ENCODE measurements around the gene CSTPP1. TPM values are rescaled to one million over a fixed set of nuclear protein-coding genes. Genes with fewer than 3 reads are reported as not detected.
"Not testable (repeated sequence)": the region's sequence is repeated elsewhere in the genome, so short reads cannot be mapped to it uniquely, and the experiment has no call there.

CSTPP1 gene
- total RNA-seq, 6 experiments from 2014 or later = 3.3 to 7.5 (median 4.6) TPM

- no peak for ATAC-seq
- no peaks in the 10 kb centered on the region for H3K36me3 ChIP-seq
- no peak overlapping the region for H3K27ac ChIP-seq
- intact Hi-C loops (cut with DNase I) = no loop called here
- H3K27me3 ChIP-seq = no peaks in the 10 kb centered on the region
- TF ChIP-seq, protein P1, sequence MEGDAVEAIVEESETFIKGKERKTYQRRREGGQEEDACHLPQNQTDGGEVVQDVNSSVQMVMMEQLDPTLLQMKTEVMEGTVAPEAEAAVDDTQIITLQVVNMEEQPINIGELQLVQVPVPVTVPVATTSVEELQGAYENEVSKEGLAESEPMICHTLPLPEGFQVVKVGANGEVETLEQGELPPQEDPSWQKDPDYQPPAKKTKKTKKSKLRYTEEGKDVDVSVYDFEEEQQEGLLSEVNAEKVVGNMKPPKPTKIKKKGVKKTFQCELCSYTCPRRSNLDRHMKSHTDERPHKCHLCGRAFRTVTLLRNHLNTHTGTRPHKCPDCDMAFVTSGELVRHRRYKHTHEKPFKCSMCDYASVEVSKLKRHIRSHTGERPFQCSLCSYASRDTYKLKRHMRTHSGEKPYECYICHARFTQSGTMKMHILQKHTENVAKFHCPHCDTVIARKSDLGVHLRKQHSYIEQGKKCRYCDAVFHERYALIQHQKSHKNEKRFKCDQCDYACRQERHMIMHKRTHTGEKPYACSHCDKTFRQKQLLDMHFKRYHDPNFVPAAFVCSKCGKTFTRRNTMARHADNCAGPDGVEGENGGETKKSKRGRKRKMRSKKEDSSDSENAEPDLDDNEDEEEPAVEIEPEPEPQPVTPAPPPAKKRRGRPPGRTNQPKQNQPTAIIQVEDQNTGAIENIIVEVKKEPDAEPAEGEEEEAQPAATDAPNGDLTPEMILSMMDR (IDR thresholded peaks at IDR 0.05) = no peak
- no peak for TF ChIP-seq POLR2A (IDR thresholded peaks at IDR 0.05)
- WGBS (ENCODE audit: insufficient coverage, low coverage, low lambda C conversion rate, missing lambda C conversion rate) = 100% methylated on average over 2 of the region's 4 CpGs
- no peak overlapping the region for H3K4me3 ChIP-seq
- no peaks in the 10 kb centered on the region for H3K9me3 ChIP-seq
- DNase-seq = no peak
- H3K4me1 ChIP-seq = no peaks in the 10 kb centered on the region
These were observed 171.7 kb downstream of the CSTPP1 start for GRCh38 chr11:47108214-47108613.

- H3K4me3 ChIP-seq = no peak overlapping the region
- no peaks in the 10 kb centered on the region for H3K9me3 ChIP-seq
- DNase-seq (no peak), ATAC-seq (no peak)
- no peaks in the 10 kb centered on the region for H3K27me3 ChIP-seq
- H3K36me3 ChIP-seq = no peaks in the 10 kb centered on the region
- H3K27ac ChIP-seq = no peak overlapping the region
- 57% methylated on average over 5 of the region's 6 CpGs for WGBS (ENCODE audit: insufficient coverage, low coverage, low lambda C conversion rate, missing lambda C conversion rate)
- intact Hi-C loops (cut with DNase I) = no loop called here
- TF ChIP-seq POLR2A (IDR thresholded peaks at IDR 0.05) = no peak
- H3K4me1 ChIP-seq = no peaks in the 10 kb centered on the region
These were observed 172.6 kb downstream of the CSTPP1 start for GRCh38 chr11:47109051-47109726.

GRCh38 chr11:47109727-47110246 lies 173.2 kb downstream of the CSTPP1 start:
- Histone ChIP-seq H3K27me3 (no peaks in the 10 kb centered on the region), H3K9me3 (no peaks in the 10 kb centered on the region), H3K27ac (no peak overlapping the region), H3K36me3 (no peaks in the 10 kb centered on the region), H3K4me3 (no peak overlapping the region), H3K4me1 (no peaks in the 10 kb centered on the region)
- ATAC-seq (no peak), DNase-seq (no peak)
- TF ChIP-seq, protein P1 (IDR thresholded peaks at IDR 0.05) = no peak
- no peak for TF ChIP-seq POLR2A (IDR thresholded peaks at IDR 0.05)
- intact Hi-C loops (cut with DNase I) = no loop called here
- WGBS (ENCODE audit: insufficient coverage, low coverage, low lambda C conversion rate, missing lambda C conversion rate) = 83% methylated on average over 3 of the region's 3 CpGs

DNA sequence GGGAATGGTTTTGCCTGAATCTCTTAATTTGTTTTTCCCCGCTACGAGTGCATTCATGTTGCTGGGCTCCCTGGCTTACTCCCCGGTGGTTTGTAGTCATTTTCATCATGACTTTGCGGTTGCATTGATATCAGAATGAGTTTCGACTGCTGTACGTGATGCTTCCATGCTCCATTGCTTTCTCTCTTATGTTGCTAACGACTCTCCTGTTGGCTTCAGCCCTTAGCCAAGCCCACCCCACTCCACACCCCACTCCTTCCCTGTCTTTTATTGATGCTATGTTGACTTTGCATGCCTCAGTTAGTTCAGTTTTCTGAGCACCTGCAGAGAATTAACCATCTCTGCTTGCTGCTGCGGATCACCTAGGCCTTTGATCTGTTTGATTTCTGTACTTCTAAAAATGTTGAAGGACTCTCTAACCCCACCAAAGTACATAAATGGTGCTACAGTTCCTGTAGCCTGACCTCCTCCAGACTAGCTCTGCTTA lies 174.8 kb downstream of the CSTPP1 start:
- intact Hi-C loops (cut with DNase I) = no loop called here
- no peak for ATAC-seq
- WGBS (ENCODE audit: insufficient coverage, low coverage, low lambda C conversion rate, missing lambda C conversion rate) = 94% methylated on average over 5 of the region's 8 CpGs

DNA sequence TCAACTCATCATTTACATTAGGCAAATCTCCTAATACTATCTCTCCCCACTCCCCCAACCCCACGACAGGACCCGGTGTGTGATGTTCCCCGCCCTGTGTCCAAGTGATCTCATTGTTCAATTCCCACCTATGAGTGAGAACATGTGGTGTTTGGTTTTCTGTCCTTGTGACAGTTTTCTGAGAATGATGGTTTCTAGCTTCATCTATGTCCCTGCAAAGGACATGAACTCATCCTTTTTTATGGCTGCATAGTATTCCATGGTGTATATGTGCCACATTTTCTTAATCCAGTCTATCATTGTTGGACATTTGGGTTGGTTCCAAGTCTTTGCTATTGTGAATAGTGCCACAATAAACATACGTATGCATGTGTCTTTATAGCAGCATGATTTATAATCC lies 176.4 kb downstream of the CSTPP1 start:
- intact Hi-C loops (cut with DNase I); H3K4me1 ChIP-seq; H3K27ac ChIP-seq; H3K27me3 ChIP-seq; H3K4me3 ChIP-seq; H3K36me3 ChIP-seq; H3K9me3 ChIP-seq; DNase-seq; ATAC-seq: not testable (repeated sequence)
- 94% methylated on average over 3 of the region's 4 CpGs for WGBS (ENCODE audit: insufficient coverage, low coverage, low lambda C conversion rate, missing lambda C conversion rate)

More for the DNA sequence above, 174.8 kb downstream of the CSTPP1 start:
- no peak for TF ChIP-seq POLR2A (IDR thresholded peaks at IDR 0.05)
- TF ChIP-seq, protein P1 (IDR thresholded peaks at IDR 0.05) = no peak
- Histone ChIP-seq H3K27me3 (no peaks in the 10 kb centered on the region), H3K9me3 (no peaks in the 10 kb centered on the region), H3K4me3 (no peak overlapping the region), H3K36me3 (no peaks in the 10 kb centered on the region), H3K27ac (no peak overlapping the region), H3K4me1 (no peaks in the 10 kb centered on the region)
- no peak for DNase-seq

DNA sequence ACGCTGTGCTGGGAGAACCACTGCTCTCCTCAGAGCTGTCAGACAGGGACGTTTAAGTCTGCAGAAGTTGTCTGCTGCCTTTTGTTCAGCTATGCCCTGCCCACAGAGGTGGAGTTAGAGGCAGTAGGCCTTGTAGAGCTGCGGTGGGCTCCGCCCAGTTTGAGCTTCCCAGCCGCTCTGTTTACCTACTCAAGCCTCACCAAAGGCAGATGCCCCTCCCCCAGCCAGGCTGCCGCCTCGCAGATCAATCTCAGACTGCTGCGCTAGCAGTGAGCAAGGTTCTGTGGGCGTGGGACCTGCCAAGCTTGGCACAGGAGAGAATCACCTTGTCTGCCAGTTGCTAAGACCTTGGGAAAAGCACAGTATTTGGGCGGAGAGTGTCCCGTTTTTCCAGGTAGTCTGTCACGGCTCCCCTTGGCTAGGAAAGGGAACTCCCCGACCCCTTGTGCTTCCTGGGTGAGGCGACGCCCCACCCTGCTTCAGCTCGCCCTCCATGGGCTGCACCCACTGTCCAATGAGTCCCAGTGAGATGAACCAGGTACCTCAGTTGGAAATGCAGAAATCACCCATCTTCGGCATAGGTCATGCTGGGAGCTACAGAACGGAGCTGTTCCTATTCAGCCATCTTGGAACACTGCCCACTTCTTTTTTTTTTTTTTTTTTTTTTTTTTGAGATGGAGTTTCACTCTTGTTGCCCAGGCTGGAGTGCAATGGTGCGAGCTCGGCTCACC lies 182.6 kb downstream of the CSTPP1 start:
- H3K9me3 ChIP-seq; H3K36me3 ChIP-seq; H3K27ac ChIP-seq; H3K27me3 ChIP-seq; H3K4me1 ChIP-seq; intact Hi-C loops (cut with DNase I): not testable (repeated sequence)
- DNase-seq = peak; percentile 93 to 99 (median 98)
- 0% methylated on average over 2 of the region's 20 CpGs for WGBS (ENCODE audit: insufficient coverage, low coverage, low lambda C conversion rate, missing lambda C conversion rate)
- peak; percentile 84 to 94 (median 88) for ATAC-seq
- peak overlapping the region in 2 of 3 donors; percentile 15 to 31 for H3K4me3 ChIP-seq

Measured in right lobe of liver (tissue), 6 donors.